Activated CD4-positive, alpha-beta T cell treated with anti-CD3 and anti-CD28 coated beads, Interleukin-2, amount 10 ng/mL, durations not matched to agents 7 days and 5 days (primary cell): ENCODE data around the gene ESX1. TPM values are rescaled to one million over a fixed set of nuclear protein-coding genes. Genes with fewer than 3 reads are reported as not detected.

Experiments used
- CTCF ChIA-PET: fragments of 350-600 bp; sonication (Branson Sonifier 250); formaldehyde crosslinking; loops from one replicate; lab custom pipeline; 2021; ENCODE audit warnings: antibody characterized with exemption; lab: Charles Lee
- POLR2A ChIA-PET: fragments of 350-600 bp; sonication (Branson Sonifier 250); formaldehyde crosslinking; loops from one replicate; lab custom pipeline; 2021; ENCODE audit warnings: antibody characterized with exemption; lab: Charles Lee
- DNase-seq: peaks from one replicate; pipeline ENCODE4 v3.0.0-alpha.2; 2020
- H3K27ac Mint-ChIP-seq: one replicate; pipeline ENCODE4 v1.8.0; 2021; ENCODE audit warnings: mild to moderate bottlenecking, moderate library complexity, mixed read lengths
- H3K27me3 Mint-ChIP-seq: one replicate; pipeline ENCODE4 v1.8.0; 2021; ENCODE audit warnings: mixed read lengths
- H3K36me3 Mint-ChIP-seq: one replicate; pipeline ENCODE4 v1.8.0; 2021; ENCODE audit warnings: low read depth, mixed read lengths
- H3K4me1 Mint-ChIP-seq: one replicate; pipeline ENCODE4 v1.8.0; 2021; ENCODE audit warnings: mixed read lengths
- H3K4me3 Mint-ChIP-seq: one replicate; pipeline ENCODE4 v1.8.0; 2021; ENCODE audit warnings: mild to moderate bottlenecking, moderate library complexity, mixed read lengths
- H3K9me3 Mint-ChIP-seq: one replicate; pipeline ENCODE4 v1.8.0; 2021; ENCODE audit warnings: mixed read lengths
- total RNA-seq, 2 experiments: library from RNA; stranded (reverse); gene quantifications; one replicate each; pipeline ENCODE4 v1.2.3, GENCODE V29; 2021

Gene ESX1
- total RNA-seq, result not detected

DNA sequence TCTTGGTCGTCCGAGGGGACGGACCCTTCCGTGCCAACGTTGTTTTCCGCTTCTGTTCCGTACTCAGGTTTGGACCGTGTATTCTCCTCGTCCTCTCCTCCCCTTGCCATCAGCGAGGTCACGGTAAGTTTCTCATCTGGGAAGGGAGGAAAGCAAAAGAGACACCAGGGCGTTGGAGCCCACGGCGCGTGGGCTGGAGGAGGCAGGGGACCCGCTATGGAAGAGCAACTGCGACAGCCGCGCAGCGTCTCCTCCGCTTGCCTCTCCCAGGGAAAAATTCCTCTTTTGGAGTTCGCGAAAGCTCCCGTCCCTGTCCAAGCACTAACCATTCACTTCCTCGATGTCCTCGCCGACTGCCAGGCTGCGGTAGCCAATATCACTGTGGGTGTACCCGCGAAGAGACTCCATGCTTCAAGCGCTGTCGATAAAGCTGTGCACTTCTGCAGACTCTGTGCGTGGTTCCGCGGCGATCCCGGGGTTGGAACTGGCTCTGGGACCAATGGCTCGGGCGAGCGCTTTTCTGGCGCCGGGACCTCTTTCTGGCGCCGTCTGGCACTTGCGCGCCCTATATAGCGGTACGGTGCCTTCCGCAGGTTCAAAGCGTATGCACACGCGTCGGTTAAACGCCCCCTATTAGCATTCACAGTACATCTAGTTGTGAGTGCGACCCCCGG is at the start of gene ESX1:
TSS of gene ESX1 (minus strand) at position 492 of the 674 bp plus-strand sequence. CDS start at position 408, 84 bp downstream.
- Mint-ChIP-seq H3K27ac (no peak within 1 kb of the TSS), H3K4me1 (peaks cover 11% of the 10 kb centered on the region), H3K4me3 (peak within 1 kb of the TSS; percentile 41), H3K36me3 (no peaks in the 10 kb centered on the region), H3K9me3 (no peaks in the 10 kb centered on the region), H3K27me3 (peaks cover 49% of the 10 kb centered on the region)
- no peak for DNase-seq
- POLR2A ChIA-PET, result no interaction called here
- CTCF ChIA-PET, result no interaction called here

DNA sequence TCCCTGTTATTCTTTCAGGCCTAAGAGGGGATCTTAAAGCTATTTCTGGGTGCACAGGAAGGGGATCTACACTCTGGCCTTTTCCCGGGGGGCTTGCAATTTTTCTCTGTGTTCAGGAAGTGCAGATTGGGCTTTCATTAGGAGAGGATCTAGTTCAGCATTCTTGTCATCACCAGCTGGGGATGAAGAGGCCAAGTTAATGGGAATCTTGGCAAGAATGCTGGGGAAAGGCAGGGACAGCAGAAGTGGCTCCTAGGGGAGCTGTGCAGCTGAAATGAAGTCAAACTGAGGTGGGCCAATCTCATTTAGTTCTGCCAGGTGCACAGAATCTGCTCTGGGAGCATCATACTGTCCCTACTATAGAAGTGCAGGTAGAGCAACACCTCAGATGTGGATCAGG is 40.9 kb upstream of the ESX1 start:
- H3K27ac Mint-ChIP-seq, result no peak overlapping the region
- CTCF ChIA-PET, result no interaction called here
- H3K4me3 Mint-ChIP-seq, result no peak overlapping the region
- DNase-seq, result no peak
- POLR2A ChIA-PET, result no interaction called here
- no peaks in the 10 kb centered on the region for H3K9me3 Mint-ChIP-seq
- H3K4me1 Mint-ChIP-seq, result no peaks in the 10 kb centered on the region
- no peaks in the 10 kb centered on the region for H3K27me3 Mint-ChIP-seq
- no peaks in the 10 kb centered on the region for H3K36me3 Mint-ChIP-seq

DNA sequence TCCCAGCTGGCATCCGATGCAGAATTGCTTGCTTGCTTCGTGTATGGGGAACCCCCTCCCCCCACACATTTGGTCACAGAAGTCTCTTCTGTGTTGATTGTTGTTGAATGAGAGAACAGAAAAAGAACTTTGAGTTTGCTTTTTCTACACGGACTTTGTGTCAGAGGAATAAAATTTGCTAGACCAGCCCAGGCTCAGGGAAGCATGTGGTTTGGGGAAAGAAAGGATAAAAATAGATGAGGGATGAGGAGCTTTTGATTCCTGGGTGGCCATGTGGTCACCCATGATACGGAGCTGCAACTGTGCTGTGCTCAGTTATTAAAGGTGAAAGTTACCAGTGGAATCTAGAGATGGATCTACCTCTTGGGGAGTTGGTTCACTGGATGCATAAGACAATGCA is 34.2 kb upstream of the ESX1 start:
- H3K4me3 Mint-ChIP-seq, result no peak overlapping the region
- ChIA-PET CTCF (no interaction called here), POLR2A (no interaction called here)
- H3K9me3 Mint-ChIP-seq, result no peaks in the 10 kb centered on the region
- no peaks in the 10 kb centered on the region for H3K36me3 Mint-ChIP-seq
- no peaks in the 10 kb centered on the region for H3K4me1 Mint-ChIP-seq
- peaks cover 2% of the 10 kb centered on the region for H3K27me3 Mint-ChIP-seq
- H3K27ac Mint-ChIP-seq, result no peak overlapping the region
- DNase-seq, result no peak

DNA sequence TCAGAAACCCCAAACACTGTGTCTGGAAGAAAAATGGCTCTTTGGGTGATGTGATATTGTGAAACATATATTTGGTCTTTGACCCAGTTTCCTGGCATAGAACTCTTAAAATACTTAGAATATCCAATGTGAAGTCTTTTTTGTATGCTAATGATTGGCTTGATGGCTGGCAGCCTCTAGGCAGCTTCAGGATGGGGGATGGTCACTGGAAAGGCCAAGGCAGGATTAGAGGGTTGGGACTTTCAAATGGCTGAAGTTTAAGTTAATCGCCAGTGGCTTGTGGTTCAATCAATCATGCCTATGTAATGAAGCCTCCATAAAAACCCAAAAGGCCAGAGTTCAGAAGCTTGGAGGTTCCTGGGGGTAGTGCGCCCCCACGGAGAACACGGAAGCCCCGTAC is 33.5 kb upstream of the ESX1 start:
- Mint-ChIP-seq H3K27ac (no peak overlapping the region), H3K27me3 (peaks cover 2% of the 10 kb centered on the region), H3K9me3 (no peaks in the 10 kb centered on the region), H3K36me3 (no peaks in the 10 kb centered on the region), H3K4me3 (no peak overlapping the region), H3K4me1 (no peaks in the 10 kb centered on the region)
- ChIA-PET CTCF (no interaction called here), POLR2A (no interaction called here)
- DNase-seq, result no peak

DNA sequence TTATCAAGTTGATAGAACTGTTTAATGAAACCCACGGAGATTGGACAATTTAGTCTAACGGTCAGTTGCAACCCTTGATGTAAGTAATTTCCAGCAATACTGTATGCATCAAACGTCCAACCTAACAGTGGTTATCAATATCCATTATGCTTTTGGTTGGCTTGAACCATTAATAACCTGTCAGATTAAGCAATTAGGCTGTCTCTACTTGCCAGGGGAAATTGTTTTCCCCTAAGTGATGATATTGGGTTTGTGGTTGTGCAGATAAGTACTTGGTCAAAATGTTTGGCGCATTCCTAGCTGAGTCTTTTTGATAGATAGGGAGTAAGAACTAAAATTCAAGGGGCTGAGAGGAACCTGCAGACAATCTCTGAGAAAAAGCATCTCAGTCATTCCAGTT is 30.5 kb upstream of the ESX1 start:
- ChIA-PET CTCF (no interaction called here), POLR2A (no interaction called here)
- no peaks in the 10 kb centered on the region for H3K36me3 Mint-ChIP-seq
- no peak for DNase-seq
- H3K4me3 Mint-ChIP-seq, result no peak overlapping the region
- peaks cover 5% of the 10 kb centered on the region for H3K27me3 Mint-ChIP-seq
- H3K4me1 Mint-ChIP-seq, result no peaks in the 10 kb centered on the region
- no peak overlapping the region for H3K27ac Mint-ChIP-seq
- H3K9me3 Mint-ChIP-seq, result no peaks in the 10 kb centered on the region

DNA sequence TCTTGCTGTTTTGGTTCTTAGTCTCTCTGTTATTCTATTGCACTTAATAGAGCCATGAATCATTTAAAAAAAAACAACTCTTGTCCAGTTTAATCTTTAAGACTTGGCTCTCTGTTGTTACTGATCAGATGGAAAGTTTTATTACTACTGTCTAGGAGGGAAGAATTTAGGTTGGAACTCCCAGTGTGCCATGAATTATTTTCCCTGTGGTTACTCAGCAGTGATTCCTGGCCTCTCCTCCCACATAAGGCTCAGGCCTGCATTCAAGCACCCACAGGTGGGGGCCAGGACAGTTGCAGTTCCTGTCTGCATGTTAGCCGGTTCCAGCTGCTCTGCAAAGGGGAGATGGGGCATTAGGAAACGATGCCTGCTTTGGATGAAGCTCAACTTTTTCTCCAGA is 29.8 kb upstream of the ESX1 start:
- H3K36me3 Mint-ChIP-seq, result no peaks in the 10 kb centered on the region
- no peak overlapping the region for H3K27ac Mint-ChIP-seq
- H3K4me1 Mint-ChIP-seq, result no peaks in the 10 kb centered on the region
- H3K27me3 Mint-ChIP-seq, result peaks cover 5% of the 10 kb centered on the region
- no peaks in the 10 kb centered on the region for H3K9me3 Mint-ChIP-seq
- CTCF ChIA-PET, result interaction anchor here (0.7 kb wide), 1 partner anchor 38 kb away, joined by 3 read pairs; no protein-coding TSS in a partner anchor
- DNase-seq, result no peak
- POLR2A ChIA-PET, result no interaction called here
- H3K4me3 Mint-ChIP-seq, result no peak overlapping the region

DNA sequence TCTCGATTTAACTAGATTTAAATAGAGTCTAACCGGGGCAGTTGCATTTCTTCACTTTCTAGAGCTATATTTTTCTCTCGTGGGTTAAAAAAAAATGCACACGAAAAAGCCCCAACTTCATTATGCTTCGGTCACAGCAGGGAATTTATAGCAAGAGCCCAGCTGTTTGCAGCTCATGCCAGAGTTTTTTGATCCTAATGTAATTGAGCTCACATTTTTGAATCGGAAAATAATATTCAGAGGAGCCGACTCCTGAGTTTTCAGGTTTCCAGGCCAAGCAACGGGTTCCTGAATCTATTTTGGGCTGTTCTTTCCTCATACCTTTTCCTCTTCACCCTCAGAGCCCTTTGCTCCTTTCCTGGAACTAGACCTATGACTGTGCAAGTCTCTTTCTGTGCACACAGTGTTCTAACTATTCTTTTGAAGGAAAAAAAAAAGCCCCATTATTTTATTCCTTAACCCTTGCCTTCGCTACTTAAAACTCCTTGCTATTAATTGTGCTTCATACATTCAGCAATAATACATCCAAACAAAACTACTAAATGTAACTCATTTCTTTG is 27.5 kb upstream of the ESX1 start:
- Mint-ChIP-seq H3K27me3 (peaks cover 5% of the 10 kb centered on the region), H3K4me1 (no peaks in the 10 kb centered on the region), H3K9me3 (no peaks in the 10 kb centered on the region), H3K4me3 (no peak overlapping the region), H3K27ac (no peak overlapping the region), H3K36me3 (no peaks in the 10 kb centered on the region)
- ChIA-PET CTCF (no interaction called here), POLR2A (interaction anchor here (0.6 kb wide), 1 partner anchor 85 kb away, joined by 4 read pairs; no protein-coding TSS in a partner anchor)
- no peak for DNase-seq

DNA sequence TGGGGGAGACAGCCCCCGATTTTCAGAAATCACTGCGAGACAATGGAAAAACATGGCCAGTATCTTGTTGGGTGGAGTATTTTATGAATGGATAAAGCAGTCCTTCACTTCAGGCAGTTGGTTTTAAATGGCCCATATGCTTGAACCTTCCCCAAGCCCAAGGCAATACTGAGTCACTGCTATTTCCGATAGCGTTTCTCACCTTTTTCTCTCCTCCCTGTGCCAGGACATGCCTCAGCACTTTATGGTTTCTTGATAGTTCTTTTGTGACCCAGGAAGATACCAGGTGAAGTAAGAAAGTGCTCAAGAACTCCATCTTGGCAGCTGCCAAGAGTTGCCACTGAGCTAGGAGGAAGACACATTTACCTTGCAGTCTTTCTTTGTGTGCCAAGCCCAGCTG is 26.8 kb upstream of the ESX1 start:
- Mint-ChIP-seq H3K27me3 (peaks cover 5% of the 10 kb centered on the region), H3K27ac (no peak overlapping the region), H3K36me3 (no peaks in the 10 kb centered on the region), H3K4me3 (no peak overlapping the region), H3K9me3 (no peaks in the 10 kb centered on the region), H3K4me1 (no peaks in the 10 kb centered on the region)
- POLR2A ChIA-PET, result no interaction called here
- CTCF ChIA-PET, result no interaction called here
- DNase-seq, result no peak

DNA sequence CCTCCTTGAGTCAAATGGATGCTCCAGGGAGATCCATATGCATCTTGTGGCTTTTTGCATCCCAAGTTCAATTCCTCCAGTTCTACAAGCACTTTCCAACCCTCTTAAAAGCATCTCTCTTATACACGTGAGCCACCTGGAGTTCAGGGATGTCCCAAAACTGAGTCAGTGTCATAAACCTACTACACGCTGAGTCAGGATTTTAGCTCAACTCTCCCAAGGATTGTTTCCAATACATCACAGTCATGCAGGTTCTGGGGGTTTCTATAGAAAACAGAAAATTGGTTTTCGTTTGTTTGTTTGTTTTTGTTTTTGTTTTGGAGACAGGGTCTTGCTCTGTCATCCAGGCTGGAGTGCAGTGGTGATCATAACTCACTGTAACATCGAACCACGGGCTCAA is 25.9 kb upstream of the ESX1 start:
- no peak overlapping the region for H3K4me3 Mint-ChIP-seq
- H3K36me3 Mint-ChIP-seq, result no peaks in the 10 kb centered on the region
- H3K4me1 Mint-ChIP-seq, result no peaks in the 10 kb centered on the region
- no peak for DNase-seq
- POLR2A ChIA-PET, result no interaction called here
- CTCF ChIA-PET, result interaction anchor here (0.6 kb wide), 1 partner anchor 664 kb away, joined by 3 read pairs; no protein-coding TSS in a partner anchor
- H3K27ac Mint-ChIP-seq, result no peak overlapping the region
- H3K27me3 Mint-ChIP-seq, result peaks cover 3% of the 10 kb centered on the region
- no peaks in the 10 kb centered on the region for H3K9me3 Mint-ChIP-seq

DNA sequence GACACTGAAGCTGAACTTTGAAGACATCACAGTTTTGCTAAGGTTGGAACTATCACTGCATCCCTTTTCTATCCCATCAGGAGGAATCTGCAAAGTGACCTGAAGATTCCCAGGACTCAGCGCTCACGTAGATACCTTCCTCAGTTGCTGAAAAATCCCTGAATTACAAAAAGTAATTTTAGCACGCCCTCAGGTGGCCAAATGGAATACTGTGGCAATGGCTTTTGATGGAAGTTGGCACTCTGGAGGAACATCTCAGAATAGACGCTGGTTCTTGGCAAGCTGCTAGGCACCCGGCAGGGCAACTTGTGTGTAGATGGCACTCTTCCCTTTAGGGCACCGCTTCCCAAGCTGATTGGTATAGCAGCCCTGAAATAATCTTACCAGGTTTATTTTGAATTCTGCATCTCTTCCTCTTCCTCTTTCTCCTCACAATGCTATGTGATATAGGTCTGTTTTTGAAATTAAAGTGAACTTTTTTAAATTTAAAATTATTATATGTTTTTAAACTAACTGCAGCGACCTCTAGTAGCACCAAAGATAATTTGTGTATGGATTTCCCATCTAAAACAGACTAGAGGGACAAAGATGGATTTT is 16.3 kb upstream of the ESX1 start:
- H3K27ac Mint-ChIP-seq, result no peak overlapping the region
- H3K4me1 Mint-ChIP-seq, result peaks cover 2% of the 10 kb centered on the region
- peak overlapping the region; percentile 14 for H3K4me3 Mint-ChIP-seq
- H3K27me3 Mint-ChIP-seq, result peaks cover 16% of the 10 kb centered on the region
- no peaks in the 10 kb centered on the region for H3K36me3 Mint-ChIP-seq
- ChIA-PET POLR2A (no interaction called here), CTCF (interaction anchor here (0.7 to 1.0 kb wide), 2 partner anchors 141 to 168 kb away, joined by 3 read pairs; no protein-coding TSS in a partner anchor)
- no peaks in the 10 kb centered on the region for H3K9me3 Mint-ChIP-seq
- DNase-seq, result peak; percentile 31

DNA sequence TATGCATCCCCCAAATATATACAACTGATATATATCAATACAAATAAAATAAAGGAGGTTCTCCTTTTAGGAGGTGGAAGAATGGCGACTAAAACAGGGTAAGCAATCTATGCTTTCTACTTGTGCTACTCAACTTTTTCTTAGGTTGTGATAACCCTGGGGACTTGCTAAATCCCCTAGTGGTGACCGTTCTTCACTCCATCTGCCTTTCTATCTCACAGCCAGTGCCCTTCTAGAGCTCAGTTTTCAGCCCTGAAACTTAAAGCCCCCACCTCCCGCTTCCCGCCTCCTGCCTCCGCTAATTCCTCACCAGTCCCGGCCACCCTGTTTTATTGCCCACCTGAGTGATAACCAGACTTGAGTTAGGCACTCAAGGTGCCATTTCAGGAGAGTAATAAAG is 15.5 kb upstream of the ESX1 start:
- Mint-ChIP-seq H3K27me3 (peaks cover 16% of the 10 kb centered on the region), H3K27ac (no peak overlapping the region), H3K36me3 (no peaks in the 10 kb centered on the region), H3K4me3 (no peak overlapping the region), H3K4me1 (peaks cover 2% of the 10 kb centered on the region), H3K9me3 (no peaks in the 10 kb centered on the region)
- ChIA-PET POLR2A (no interaction called here), CTCF (interaction anchor here (0.6 to 1.0 kb wide), 3 partner anchors 140 to 1275 kb away, joined by 3 read pairs; no protein-coding TSS in a partner anchor)
- no peak for DNase-seq

DNA sequence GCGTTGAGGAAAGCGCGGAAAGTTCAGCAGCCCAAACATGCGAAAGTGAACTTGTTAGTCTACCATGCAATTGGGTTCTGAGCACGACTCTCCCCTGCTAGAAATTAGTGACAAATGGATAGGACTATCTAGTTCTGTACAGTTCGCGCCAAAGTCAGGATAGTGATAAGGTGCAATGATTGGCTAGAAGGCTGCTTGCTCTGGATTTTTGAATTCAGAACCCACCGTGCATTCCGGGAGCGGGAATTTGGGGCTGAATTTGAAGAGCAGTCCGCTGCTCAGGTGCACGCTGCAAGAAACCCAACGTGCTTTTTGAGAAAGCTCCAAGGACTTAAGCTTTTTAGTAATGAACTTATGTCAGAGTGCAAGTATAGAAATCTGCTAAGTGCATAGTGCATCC is 732 bp upstream of the ESX1 start:
- DNase-seq, result no peak
- ChIA-PET POLR2A (no interaction called here), CTCF (no interaction called here)
- H3K9me3 Mint-ChIP-seq, result no peaks in the 10 kb centered on the region
- H3K4me3 Mint-ChIP-seq, result no peak overlapping the region
- H3K36me3 Mint-ChIP-seq, result no peaks in the 10 kb centered on the region
- H3K27me3 Mint-ChIP-seq, result peaks cover 49% of the 10 kb centered on the region
- peaks cover 11% of the 10 kb centered on the region for H3K4me1 Mint-ChIP-seq
- no peak overlapping the region for H3K27ac Mint-ChIP-seq
